Measurements from ENCODE around the gene NACC2.

DNA sequence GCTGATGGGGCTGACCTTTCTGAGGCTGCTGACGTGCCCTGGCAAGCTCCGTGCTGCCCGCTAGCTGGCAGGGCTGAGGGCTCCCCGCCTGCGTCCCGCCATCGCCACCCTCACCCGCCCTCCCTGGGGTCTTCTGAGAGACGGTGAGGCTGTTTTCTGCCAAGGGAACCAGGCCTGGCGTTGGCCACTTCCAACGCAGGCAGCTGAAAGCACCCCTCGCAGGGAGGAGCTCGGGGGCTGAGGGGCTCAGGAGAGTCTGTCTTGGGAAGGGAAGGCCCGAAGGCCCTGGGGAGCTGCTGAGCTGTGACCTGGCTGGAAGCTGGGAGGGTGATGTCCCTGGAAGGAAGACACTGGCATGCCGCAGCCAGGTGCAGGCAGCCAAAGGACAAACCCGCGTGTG is 33.3 kb upstream of the NACC2 start:
- TF ChIP-seq, protein P1, sequence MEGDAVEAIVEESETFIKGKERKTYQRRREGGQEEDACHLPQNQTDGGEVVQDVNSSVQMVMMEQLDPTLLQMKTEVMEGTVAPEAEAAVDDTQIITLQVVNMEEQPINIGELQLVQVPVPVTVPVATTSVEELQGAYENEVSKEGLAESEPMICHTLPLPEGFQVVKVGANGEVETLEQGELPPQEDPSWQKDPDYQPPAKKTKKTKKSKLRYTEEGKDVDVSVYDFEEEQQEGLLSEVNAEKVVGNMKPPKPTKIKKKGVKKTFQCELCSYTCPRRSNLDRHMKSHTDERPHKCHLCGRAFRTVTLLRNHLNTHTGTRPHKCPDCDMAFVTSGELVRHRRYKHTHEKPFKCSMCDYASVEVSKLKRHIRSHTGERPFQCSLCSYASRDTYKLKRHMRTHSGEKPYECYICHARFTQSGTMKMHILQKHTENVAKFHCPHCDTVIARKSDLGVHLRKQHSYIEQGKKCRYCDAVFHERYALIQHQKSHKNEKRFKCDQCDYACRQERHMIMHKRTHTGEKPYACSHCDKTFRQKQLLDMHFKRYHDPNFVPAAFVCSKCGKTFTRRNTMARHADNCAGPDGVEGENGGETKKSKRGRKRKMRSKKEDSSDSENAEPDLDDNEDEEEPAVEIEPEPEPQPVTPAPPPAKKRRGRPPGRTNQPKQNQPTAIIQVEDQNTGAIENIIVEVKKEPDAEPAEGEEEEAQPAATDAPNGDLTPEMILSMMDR (IDR thresholded peaks at IDR 0.05): no peak
- TF ChIP-seq POLR2A (IDR thresholded peaks at IDR 0.05): no peak

All from right lobe of liver (tissue), 4 donors.